ENCODE measurements around the gene RETN.

GRCh38 chr19:7628589-7629311 lies 40.1 kb upstream of the RETN start:
- TF ChIP-seq CTCF (IDR thresholded peaks at IDR 0.05; ENCODE audit: extremely low read depth in 1 of 2, insufficient read depth in 1 of 2, low read depth in 1 of 2, low read length in 2 of 2) (no peak), FOS (IDR thresholded peaks at IDR 0.05; ENCODE audit: borderline replicate concordance, insufficient read depth, low read length) (no peak), POLR2A (IDR thresholded peaks at IDR 0.05; ENCODE audit: low read depth, low read length) (no peak)

Measured in endothelial cell of umbilical vein (primary cell).